H1 (cell line): ENCODE measurements around the gene SLC2A1. TPM values are rescaled to one million over a fixed set of nuclear protein-coding genes. Genes with fewer than 3 reads are reported as not detected.

ENCODE experiments used
- CTCF ChIA-PET: fragments of 300-600 bp; sonication (Branson Sonifier 250); formaldehyde crosslinking; loops from one replicate; lab custom pipeline; 2021; ENCODE audit not compliant: partially characterized antibody; lab: Charles Lee
- POLR2A ChIA-PET: fragments of 300-600 bp; sonication (Branson Sonifier 250); formaldehyde crosslinking; loops from one replicate; lab custom pipeline; 2021; ENCODE audit warnings: inconsistent platforms; ENCODE audit not compliant: partially characterized antibody; lab: Charles Lee
- DNase-seq, 2 experiments: peaks; one replicate each; pipeline versions ENCODE4 v3.0.0 to v3.0.0-alpha.2; 2010 to 2022; ENCODE audit warnings: low spot score in 2 of 2, low read depth in 1 of 2, mixed read lengths in 1 of 2
- FAIRE-seq: peaks from 2 replicates; lab custom pipeline; 2011; peaks lifted over from hg19 to GRCh38; lab: Jason Lieb, UNC
- H2AFZ ChIP-seq: 2 replicates; pipeline ENCODE4 v1.8.1; 2012; ENCODE audit warnings: low read length, inconsistent platforms
- H2AK5ac ChIP-seq: 2 replicates; pipeline ENCODE4 v1.6.1; 2013; ENCODE audit warnings: low read depth, low read length
- H2BK120ac ChIP-seq: replicated peaks from 2 replicates; pipeline ENCODE3; 2013; ENCODE audit warnings: low read depth, low read length, inconsistent platforms
- H2BK12ac ChIP-seq: 2 replicates; pipeline ENCODE4 v1.6.1; 2013; ENCODE audit warnings: low read depth, low read length
- H2BK15ac ChIP-seq: 2 replicates; pipeline ENCODE4 v1.6.1; 2013; ENCODE audit warnings: low read length
- H2BK20ac ChIP-seq: 2 replicates; pipeline ENCODE4 v1.6.1; 2013; ENCODE audit warnings: low read length
- H2BK5ac ChIP-seq: 2 replicates; pipeline ENCODE4 v1.6.1; 2013; ENCODE audit warnings: low read depth, low read length
- H3K14ac ChIP-seq: 2 replicates; pipeline ENCODE4 v1.6.1; 2013; ENCODE audit warnings: inconsistent platforms; ENCODE audit not compliant: insufficient read length
- H3K18ac ChIP-seq: 2 replicates; pipeline ENCODE4 v1.6.1; 2013; ENCODE audit warnings: low read length; ENCODE audit errors: extremely low read depth
- H3K23ac ChIP-seq: 2 replicates; pipeline ENCODE4 v1.6.1; 2013; ENCODE audit warnings: inconsistent platforms; ENCODE audit not compliant: insufficient read length
- H3K23me2 ChIP-seq: 2 replicates; pipeline ENCODE4 v1.6.1; 2013; ENCODE audit warnings: low read depth, low read length
- H3K27ac ChIP-seq: 2 replicates; pipeline ENCODE4 v1.6.1; 2011; ENCODE audit warnings: low read depth, low read length, inconsistent platforms
- H3K27me3 ChIP-seq, 4 experiments: replicated peaks in 1 of 4; 1 replicate in 1 of 4; 2 replicates in 3 of 4; pipeline versions ENCODE4 v1.6.1 to v1.8.1; 2011 to 2013; ENCODE audit warnings: low read length in 3 of 4, mild to moderate bottlenecking in 3 of 4, inconsistent platforms in 2 of 4, mixed read lengths in 2 of 4, moderate library complexity in 1 of 4; ENCODE audit not compliant: control insufficient read depth in 3 of 4, insufficient read depth in 3 of 4; ENCODE audit errors: extremely low read depth in 1 of 4
- H3K36me3 ChIP-seq, 4 experiments: 2 replicates each; pipeline versions ENCODE4 v1.6.1 to v1.8.1; 2011 to 2013; ENCODE audit warnings: mild to moderate bottlenecking in 4 of 4, low read length in 3 of 4, moderate library complexity in 2 of 4, control low read depth in 1 of 4, inconsistent platforms in 1 of 4; ENCODE audit not compliant: insufficient read depth in 4 of 4, control insufficient read depth in 2 of 4
- H3K4ac ChIP-seq: replicated peaks from 2 replicates; pipeline ENCODE3; 2013; ENCODE audit warnings: low read length, low read depth, mixed read lengths, inconsistent platforms; ENCODE audit not compliant: insufficient read length
- H3K4me1 ChIP-seq, 4 experiments: replicated peaks in 1 of 4; 1 replicate in 1 of 4; 2 replicates in 3 of 4; pipeline versions ENCODE4 v1.6.1 to v1.8.1; 2011 to 2013; ENCODE audit warnings: low read length in 3 of 4, inconsistent platforms in 2 of 4, mixed read lengths in 1 of 4; ENCODE audit not compliant: insufficient read depth in 4 of 4, control insufficient read depth in 3 of 4
- H3K4me2 ChIP-seq, 2 experiments: 2 replicates each; pipeline versions ENCODE4 v1.6.1 to v1.8.1; 2011 to 2013; ENCODE audit warnings: low read depth in 2 of 2, low read length in 2 of 2, control low read depth in 1 of 2, inconsistent platforms in 1 of 2, mild to moderate bottlenecking in 1 of 2; ENCODE audit not compliant: insufficient read depth in 1 of 2
- H3K4me3 ChIP-seq, 4 experiments: fragments of 200-600, 300-600 bp in 1 of 4; sonication (generic), shearing (Covaris generic), sonication (Bioruptor Twin) in 1 of 4; 2 replicates each; pipeline versions ENCODE4 v1.5.1 to v1.8.1; 2011 to 2016; ENCODE audit warnings: low read length in 4 of 4, low read depth in 3 of 4, control low read depth in 2 of 4, inconsistent platforms in 2 of 4, mild to moderate bottlenecking in 2 of 4, mixed read lengths in 1 of 4, moderate library complexity in 1 of 4; ENCODE audit not compliant: insufficient read depth in 2 of 4; ENCODE audit errors: extremely low read depth in 1 of 4
- H3K56ac ChIP-seq: replicated peaks from 2 replicates; pipeline ENCODE3; 2013; ENCODE audit warnings: low read depth, mild to moderate bottlenecking, mixed read lengths, low read length, inconsistent platforms; ENCODE audit not compliant: insufficient read length
- H3K79me1 ChIP-seq: 2 replicates; pipeline ENCODE4 v1.6.1; 2013; ENCODE audit warnings: low read depth, low read length, control low read depth
- H3K79me2 ChIP-seq, 2 experiments: 2 replicates each; pipeline versions ENCODE4 v1.6.1 to v1.8.1; 2012 to 2013; ENCODE audit warnings: low read length in 2 of 2, mild to moderate bottlenecking in 2 of 2, inconsistent platforms in 1 of 2; ENCODE audit not compliant: insufficient read depth in 2 of 2, control insufficient read depth in 1 of 2
- H3K9ac ChIP-seq, 4 experiments: replicated peaks in 1 of 4; 1 replicate in 1 of 4; 2 replicates in 3 of 4; pipeline versions ENCODE4 v1.6.1 to v1.8.1; 2011 to 2013; ENCODE audit warnings: low read depth in 3 of 4, low read length in 3 of 4, control low read depth in 2 of 4, mild to moderate bottlenecking in 2 of 4, moderate library complexity in 2 of 4, inconsistent platforms in 1 of 4; ENCODE audit errors: extremely low read depth in 1 of 4
- H3K9me3 ChIP-seq, 2 experiments: 2 replicates each; pipeline versions ENCODE4 v1.6.1 to v1.8.1; 2012 to 2013; ENCODE audit warnings: mild to moderate bottlenecking in 2 of 2, moderate library complexity in 2 of 2, control low read depth in 1 of 2, inconsistent platforms in 1 of 2, low read depth in 1 of 2, low read length in 1 of 2, mixed read lengths in 1 of 2; ENCODE audit not compliant: insufficient read depth in 2 of 2
- H4K20me1 ChIP-seq, 2 experiments: replicated peaks in 1 of 2; 2 replicates each; pipeline versions ENCODE3 to v1.8.1; 2011 to 2013; ENCODE audit warnings: inconsistent platforms in 2 of 2, low read length in 2 of 2, mild to moderate bottlenecking in 1 of 2; ENCODE audit not compliant: insufficient read depth in 2 of 2, control insufficient read depth in 1 of 2
- H4K5ac ChIP-seq: 2 replicates; pipeline ENCODE4 v1.6.1; 2013; ENCODE audit warnings: low read length, low read depth, mixed read lengths, inconsistent platforms; ENCODE audit not compliant: insufficient read length
- H4K8ac ChIP-seq: 2 replicates; pipeline ENCODE4 v1.8.0; 2013; ENCODE audit warnings: mild to moderate bottlenecking, moderate library complexity, low read length, inconsistent platforms; ENCODE audit not compliant: insufficient read depth; ENCODE audit errors: extremely low read depth
- H4K91ac ChIP-seq: replicated peaks from 2 replicates; pipeline ENCODE3; 2013; ENCODE audit warnings: low read length, mixed read lengths, inconsistent platforms; ENCODE audit not compliant: insufficient read length
- CBX5 ChIP-seq: fragments of 300-800, 300-1000 bp; sonication (generic); IDR thresholded peaks from 2 replicates; pipeline ENCODE4 v1.7.1; 2016; ENCODE audit warnings: antibody characterized with exemption, low read length, low read depth
- CEBPB ChIP-seq: IDR thresholded peaks from 2 replicates; pipeline ENCODE4 v1.6.1; 2012; ENCODE audit warnings: low read depth, low read length
- NANOG ChIP-seq: IDR thresholded peaks from 2 replicates; pipeline ENCODE4 v1.6.1; 2011; ENCODE audit warnings: low read length, low read depth, mild to moderate bottlenecking, inconsistent platforms; ENCODE audit not compliant: insufficient read depth, poor library complexity, severe bottlenecking
- POLR2AphosphoS5 ChIP-seq: IDR thresholded peaks from 2 replicates; pipeline ENCODE4 v1.6.1; 2011; ENCODE audit warnings: low read depth, low read length
- SAP30 ChIP-seq: fragments of 300-600 bp; sonication (generic); IDR thresholded peaks from 2 replicates; pipeline ENCODE4 v1.7.1; 2012; ENCODE audit warnings: low read length, moderate library complexity, mild to moderate bottlenecking, inconsistent platforms; ENCODE audit not compliant: insufficient read depth, insufficient replicate concordance
- WGBS, 2 experiments: shearing (Covaris generic) in 1 of 2; methylation state at CpG; one replicate each; pipeline versions ENCODE4 v1.1.6 to v1.1.7; 2013 to 2015; ENCODE audit warnings: low lambda C conversion rate in 2 of 2, mixed read lengths in 2 of 2, inconsistent platforms in 1 of 2, low coverage in 1 of 2, missing lambda C conversion rate in 1 of 2; ENCODE audit not compliant: insufficient replicate concordance in 2 of 2, insufficient coverage in 1 of 2, insufficient read length in 1 of 2; ENCODE audit errors: extremely low coverage in 1 of 2, missing lambda C conversion rate in 1 of 2; 5-methylcytosine and 5-hydroxymethylcytosine counted together
- polyA plus RNA-seq, 7 experiments: library from polyadenylated mRNA; depleted of rRNA in 3 of 7; stranded (reverse) in 5 of 7; unstranded in 2 of 7; fragments of >200 nt in 5 of 7; fragments of 200-250 nt in 2 of 7; gene quantifications; 1 replicate in 5 of 7; 2 replicates in 1 of 7; 4 replicates in 1 of 7; pipeline versions ENCODE4 v1.2.1 to v1.2.3, GENCODE V29; 2011 to 2013; ENCODE audit warnings: missing spikeins in 2 of 7, mixed read lengths in 2 of 7
- total RNA-seq: library from RNA; stranded (reverse); fragmentation: NEBNext Ultra II Directional; extraction: Animal tissue kit (Norgen Biotek cat#: 25700); gene quantifications from 2 replicates; pipeline ENCODE4 v1.2.1, GENCODE V29; 2021
- TF ChIP-seq, protein P1 (sequence below): IDR thresholded peaks from 2 replicates; pipeline ENCODE4 v1.6.1; 2011; ENCODE audit warnings: low read length, improper control_type of control experiment

SLC2A1 gene
- total and polyA plus RNA-seq, 2 of the 8 experiments (the other 6 are each of a cell fraction or from before 2014, with no cell fraction given) = 230 to 308 TPM

DNA sequence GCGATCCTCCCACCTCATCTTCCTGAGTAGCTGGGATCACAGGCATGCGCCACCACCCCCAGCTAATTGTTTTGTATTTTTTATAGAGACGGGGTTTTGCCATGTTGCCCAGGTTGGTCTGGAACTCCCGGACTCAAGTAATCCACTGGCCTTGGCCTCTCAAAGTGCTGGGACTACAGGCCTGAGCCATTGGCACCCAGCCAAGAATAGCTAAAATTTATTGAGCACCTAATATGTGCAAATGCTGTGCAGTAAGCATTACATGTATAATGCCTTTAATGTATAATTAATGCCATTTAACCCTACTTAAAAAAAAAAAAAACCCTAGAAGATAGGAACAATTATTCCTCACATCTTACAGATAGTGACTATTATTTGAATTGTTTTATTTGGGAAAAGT is 69.4 kb downstream of the SLC2A1 start:
- Histone ChIP-seq H4K8ac (no peak overlapping the region), H3K23me2 (no peaks in the 10 kb centered on the region), H3K79me2 (no peaks in the 10 kb centered on the region), H3K56ac (no peak overlapping the region), H4K5ac (no peak overlapping the region), H3K4me1 (no peaks in the 10 kb centered on the region; a peak in 1 of 7 replicates), H2BK15ac (no peak overlapping the region), H2BK20ac (no peak overlapping the region), H3K79me1 (no peaks in the 10 kb centered on the region), H3K23ac (no peak overlapping the region), H3K27me3 (no peaks in the 10 kb centered on the region), H3K18ac (no peak overlapping the region), H2AK5ac (no peak overlapping the region), H3K14ac (no peak overlapping the region), H3K9me3 (no peaks in the 10 kb centered on the region), H3K9ac (no peak overlapping the region), H2BK12ac (no peak overlapping the region), H3K27ac (no peak overlapping the region), H4K20me1 (no peaks in the 10 kb centered on the region), H3K4ac (no peak overlapping the region), H2AFZ (no peak overlapping the region), H4K91ac (no peak overlapping the region)
- DNase-seq (no peak), FAIRE-seq (no peak)
- ChIA-PET POLR2A (interaction anchor here (0.8 to 1.6 kb wide), 4 partner anchors 9 to 74 kb away, joined by 3 to 4 read pairs (median 4); no protein-coding TSS in a partner anchor), CTCF (interaction anchor here (0.6 to 2.3 kb wide), 7 partner anchors 15 to 338 kb away, joined by 3 to 6 read pairs (median 4); no protein-coding TSS in a partner anchor)
- TF ChIP-seq CEBPB (no peak), POLR2AphosphoS5 (no peak), CBX5 (no peak), SAP30 (no peak), NANOG (no peak)
- TF ChIP-seq, protein P1, sequence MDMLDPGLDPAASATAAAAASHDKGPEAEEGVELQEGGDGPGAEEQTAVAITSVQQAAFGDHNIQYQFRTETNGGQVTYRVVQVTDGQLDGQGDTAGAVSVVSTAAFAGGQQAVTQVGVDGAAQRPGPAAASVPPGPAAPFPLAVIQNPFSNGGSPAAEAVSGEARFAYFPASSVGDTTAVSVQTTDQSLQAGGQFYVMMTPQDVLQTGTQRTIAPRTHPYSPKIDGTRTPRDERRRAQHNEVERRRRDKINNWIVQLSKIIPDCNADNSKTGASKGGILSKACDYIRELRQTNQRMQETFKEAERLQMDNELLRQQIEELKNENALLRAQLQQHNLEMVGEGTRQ = no peak
- TF ChIP-seq, all 59 proteins: peak for 0
- WGBS, 2 experiments = 79% methylated on average over 4 of the region's 4 CpGs; no CpG with 5 or more reads in 1 of the 2 experiments
- Histone ChIP-seq H3K36me3 (no peaks in the 10 kb centered on the region), H3K4me2 (no peak overlapping the region), H2BK5ac (no peak overlapping the region), H3K4me3 (no peak overlapping the region), H2BK120ac (no peak overlapping the region)
